SK-N-SH (cell line): ENCODE results near the gene CLSTN2. TPM values are rescaled to one million over a fixed set of nuclear protein-coding genes. Genes with fewer than 3 reads are reported as not detected.

Experiments
- CTCF ChIA-PET: fragments of 300-600, 350-600 bp; formaldehyde crosslinking; extraction: SDS; loops from one replicate; lab custom pipeline; 2021; lab: Yijun Ruan, JAX
- POLR2A ChIA-PET: fragments of 350-600 bp; sonication (Branson Sonifier 250); formaldehyde crosslinking; extraction: SDS; loops from one replicate; lab custom pipeline; 2020; ENCODE audit warnings: antibody characterized with exemption, inconsistent platforms; lab: Yijun Ruan, JAX
- DNase-seq: peaks from one replicate; pipeline ENCODE4 v3.0.0; 2012
- H2AFZ ChIP-seq: fragments of 200-600 bp; sonication (generic); 2 replicates; pipeline ENCODE4 v1.8.1; 2016; ENCODE audit warnings: antibody characterized with exemption, mild to moderate bottlenecking, low read depth
- H3F3A ChIP-seq: fragments of 200-600 bp; sonication (generic); replicated peaks from 2 replicates; pipeline ENCODE3; 2016; ENCODE audit warnings: antibody characterized with exemption, mild to moderate bottlenecking; ENCODE audit not compliant: insufficient read depth
- H3K27ac ChIP-seq, 2 experiments: fragments of 200-500 bp in 1 of 2; fragments of 200-600 bp in 1 of 2; sonication (Bioruptor generic) in 1 of 2; sonication (generic), shearing (Covaris generic) in 1 of 2; 2 replicates each; pipeline versions ENCODE4 v1.5.1 to v1.6.1; 2014 to 2016; ENCODE audit warnings: low read depth in 2 of 2, inconsistent platforms in 1 of 2, low read length in 1 of 2, mild to moderate bottlenecking in 1 of 2, mixed read lengths in 1 of 2
- H3K27me3 ChIP-seq: fragments of 200-600 bp; sonication (generic), shearing (Covaris generic); 2 replicates; pipeline ENCODE4 v1.6.1; 2016; ENCODE audit warnings: mixed run types; ENCODE audit not compliant: insufficient read depth
- H3K36me3 ChIP-seq, 2 experiments: fragments of 200-500 bp in 1 of 2; fragments of 200-600 bp in 1 of 2; sonication (Bioruptor generic) in 1 of 2; sonication (generic) in 1 of 2; replicated peaks in 1 of 2; 2 replicates each; pipeline versions ENCODE3 to v1.5.1; 2014 to 2016; ENCODE audit warnings: low read length in 1 of 2, mild to moderate bottlenecking in 1 of 2; ENCODE audit not compliant: insufficient read depth in 2 of 2, control insufficient read depth in 1 of 2
- H3K4me1 ChIP-seq, 2 experiments: fragments of 200-500 bp in 1 of 2; fragments of 200-600 bp in 1 of 2; sonication (Bioruptor generic) in 1 of 2; sonication (generic), shearing (Covaris generic) in 1 of 2; 2 replicates each; pipeline versions ENCODE4 v1.5.1 to v1.6.1; 2014 to 2016; ENCODE audit warnings: low read depth in 1 of 2, low read length in 1 of 2, mixed run types in 1 of 2; ENCODE audit not compliant: insufficient read depth in 2 of 2, control insufficient read depth in 1 of 2
- H3K4me2 ChIP-seq: fragments of 200-600 bp; sonication (generic), shearing (Covaris generic); 2 replicates; pipeline ENCODE4 v1.6.1; 2017; ENCODE audit warnings: mixed run types
- H3K4me3 ChIP-seq, 2 experiments: fragments of 200-500 bp in 1 of 2; fragments of 200-600 bp in 1 of 2; sonication (Bioruptor generic) in 1 of 2; sonication (generic), shearing (Covaris generic) in 1 of 2; 2 replicates each; pipeline versions ENCODE4 v1.5.1 to v1.8.1; 2014 to 2016; ENCODE audit warnings: low read depth in 2 of 2, inconsistent platforms in 1 of 2, low read length in 1 of 2, mild to moderate bottlenecking in 1 of 2, mixed read lengths in 1 of 2, moderate library complexity in 1 of 2
- H3K79me2 ChIP-seq: fragments of 200-600 bp; sonication (generic); 2 replicates; pipeline ENCODE4 v1.8.1; 2017; ENCODE audit warnings: mild to moderate bottlenecking; ENCODE audit not compliant: insufficient read depth
- H3K9ac ChIP-seq: fragments of 200-600 bp; sonication (generic); 2 replicates; pipeline ENCODE4 v1.6.1; 2017; ENCODE audit warnings: mixed run types
- H3K9me2 ChIP-seq: fragments of 200-600 bp; sonication (generic); 2 replicates; pipeline ENCODE4 v1.6.1; 2017; ENCODE audit warnings: mixed run types
- H3K9me3 ChIP-seq: fragments of 200-600 bp; sonication (generic); 2 replicates; pipeline ENCODE4 v1.6.1; 2017; ENCODE audit warnings: mixed run types, mild to moderate bottlenecking, moderate library complexity
- H4K20me1 ChIP-seq: fragments of 200-600 bp; sonication (generic); 2 replicates; pipeline ENCODE4 v1.6.1; 2017; ENCODE audit warnings: mild to moderate bottlenecking, mixed run types; ENCODE audit not compliant: insufficient read depth
- CHD2 ChIP-seq: fragments of 150-350 bp; IDR thresholded peaks from 2 replicates; pipeline ENCODE4 v1.6.1; 2018; ENCODE audit warnings: low read length; ENCODE audit not compliant: partially characterized antibody
- EP300 ChIP-seq, 2 experiments: IDR thresholded peaks; 2 replicates each; pipeline versions ENCODE4 v1.4.0 to v1.6.1; 2012; ENCODE audit warnings: borderline replicate concordance in 1 of 2, low read depth in 1 of 2, low read length in 1 of 2
- EZH2phosphoT487 ChIP-seq: fragments of 200-600 bp; sonication (generic); IDR thresholded peaks from 2 replicates; pipeline ENCODE4 v1.6.1; 2017; ENCODE audit warnings: low read depth, mixed run types, mild to moderate bottlenecking, antibody characterized with exemption, moderate library complexity, borderline replicate concordance
- FOSL2 ChIP-seq: IDR thresholded peaks from 2 replicates; pipeline ENCODE4 v1.4.0; 2012; ENCODE audit warnings: low read depth, mild to moderate bottlenecking, moderate library complexity, borderline replicate concordance
- GABPA ChIP-seq: IDR thresholded peaks from 2 replicates; pipeline ENCODE4 v1.4.0; 2012; ENCODE audit warnings: low read depth, mild to moderate bottlenecking
- MXI1 ChIP-seq: IDR thresholded peaks from 2 replicates; pipeline ENCODE4 v1.6.1; 2012; ENCODE audit warnings: mild to moderate bottlenecking, low read depth, low read length, improper control_type of control experiment
- NFIC ChIP-seq: IDR thresholded peaks from 2 replicates; pipeline ENCODE4 v1.4.0; 2012; ENCODE audit warnings: borderline replicate concordance
- POLR2AphosphoS5 ChIP-seq: IDR thresholded peaks from 2 replicates; pipeline ENCODE4 v1.6.1; 2012; ENCODE audit warnings: low read depth, low read length
- RCOR1 ChIP-seq: fragments of 150-350 bp; IDR thresholded peaks from 2 replicates; pipeline ENCODE4 v1.6.1; 2017; ENCODE audit warnings: antibody characterized with exemption, low read length
- SIN3A ChIP-seq: IDR thresholded peaks from 2 replicates; pipeline ENCODE4 v1.6.1; 2012; ENCODE audit warnings: low read depth, mild to moderate bottlenecking, low read length, moderate library complexity, borderline replicate concordance
- TAF1 ChIP-seq: IDR thresholded peaks from 2 replicates; pipeline ENCODE4 v1.6.1; 2012; ENCODE audit warnings: low read depth, mild to moderate bottlenecking, low read length, moderate library complexity, borderline replicate concordance
- WGBS: methylation state at CpG from one replicate; pipeline ENCODE4 v1.1.6; 2017; ENCODE audit warnings: low lambda C conversion rate; 5-methylcytosine and 5-hydroxymethylcytosine counted together
- polyA plus RNA-seq, 3 experiments: library from polyadenylated mRNA; depleted of rRNA; stranded (reverse); fragments of >200 nt; gene quantifications; 2 replicates each; pipeline ENCODE4 v1.2.3, GENCODE V29; 2012
- TF ChIP-seq, protein P1 (sequence below): IDR thresholded peaks from 2 replicates; pipeline ENCODE4 v1.6.1; 2012; ENCODE audit warnings: mild to moderate bottlenecking, low read depth, low read length, moderate library complexity

Gene CLSTN2
- polyA plus RNA-seq, 1 of the 3 experiments (the other 2 are of a cell fraction), result 0.02 TPM

DNA sequence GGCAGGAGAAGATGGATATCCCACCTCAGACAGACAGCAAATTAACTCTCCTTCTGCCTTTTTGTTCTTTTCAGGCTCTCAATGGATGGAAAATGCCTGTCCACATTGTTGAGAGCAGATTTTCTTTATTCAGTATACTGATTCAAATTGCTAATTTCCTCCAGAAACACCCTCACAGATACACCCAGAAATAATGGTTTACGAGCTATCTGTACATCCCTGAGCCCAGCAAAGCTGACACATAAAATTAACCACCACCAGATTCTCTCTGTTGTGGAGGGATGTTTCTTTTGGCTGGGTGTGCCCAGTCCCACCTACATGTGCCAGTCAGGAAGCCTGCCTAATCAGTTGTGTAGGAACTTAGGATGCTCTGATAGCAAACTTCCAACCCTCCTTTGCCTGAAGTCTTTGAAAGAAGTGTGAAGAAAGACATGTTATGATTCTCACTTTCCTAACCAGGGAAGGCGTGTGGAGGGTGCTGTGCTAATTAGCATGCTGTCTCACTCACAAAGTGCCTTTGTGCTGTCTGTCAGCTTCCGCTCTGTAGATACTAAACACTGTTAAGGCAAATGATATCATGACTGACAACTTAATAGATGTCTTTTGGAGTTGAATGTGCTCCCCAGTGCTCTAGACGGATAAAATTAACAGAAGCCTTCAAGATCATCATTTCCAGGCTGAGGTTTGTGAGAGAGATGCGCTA, 208.5 kb downstream of the CLSTN2 start (continued):
- TF ChIP-seq SIN3A, result no peak
- TF ChIP-seq, all 33 proteins: peak for 0

DNA sequence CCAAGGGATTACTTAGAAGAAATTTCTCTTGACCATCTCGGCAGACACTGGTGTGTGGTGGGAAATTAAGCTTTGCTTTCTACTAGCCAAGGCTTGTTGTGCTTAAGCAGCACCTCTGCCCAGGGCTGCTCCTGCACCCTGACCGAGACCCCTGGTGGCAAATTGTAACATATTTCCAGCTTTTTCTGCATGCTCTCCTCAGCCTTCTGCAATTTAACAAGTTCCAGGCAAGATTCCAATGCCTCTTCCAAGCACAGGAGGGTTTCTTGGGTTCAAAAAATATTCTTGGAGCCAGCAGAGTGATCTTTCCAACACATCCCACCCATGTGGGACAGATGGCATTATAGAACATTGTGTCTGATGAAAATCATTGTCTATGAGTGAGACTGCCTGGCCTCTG, 210.5 kb downstream of the CLSTN2 start:
- CTCF ChIA-PET, result interaction anchor here (0.7 to 1.4 kb wide), 5 partner anchors 8 to 208 kb away, joined by 3 to 6 read pairs (median 4); no protein-coding TSS in a partner anchor
- Histone ChIP-seq H3K4me3 (no peak overlapping the region), H3K79me2 (no peaks in the 10 kb centered on the region), H3K9me2 (no peaks in the 10 kb centered on the region), H3K27ac (no peak overlapping the region), H3F3A (no peaks in the 10 kb centered on the region), H3K9ac (no peak overlapping the region), H4K20me1 (no peaks in the 10 kb centered on the region), H3K9me3 (no peaks in the 10 kb centered on the region), H3K36me3 (no peaks in the 10 kb centered on the region), H2AFZ (no peak overlapping the region), H3K4me1 (peaks cover 0 to 5% of the 10 kb centered on the region in 2 experiments; a peak in 1 of 4 replicates), H3K4me2 (no peak overlapping the region), H3K27me3 (no peaks in the 10 kb centered on the region)
- TF ChIP-seq NFIC (no peak), GABPA (no peak), CHD2 (no peak), POLR2AphosphoS5 (no peak), EZH2phosphoT487 (no peak), MXI1 (no peak), TAF1 (no peak), SIN3A (no peak), FOSL2 (no peak), EP300 (IDR thresholded peaks at IDR 0.05; ENCODE audit: borderline replicate concordance in 1 of 2, low read depth in 1 of 2, low read length in 1 of 2) (no peak), RCOR1 (no peak)
- TF ChIP-seq, protein P1, sequence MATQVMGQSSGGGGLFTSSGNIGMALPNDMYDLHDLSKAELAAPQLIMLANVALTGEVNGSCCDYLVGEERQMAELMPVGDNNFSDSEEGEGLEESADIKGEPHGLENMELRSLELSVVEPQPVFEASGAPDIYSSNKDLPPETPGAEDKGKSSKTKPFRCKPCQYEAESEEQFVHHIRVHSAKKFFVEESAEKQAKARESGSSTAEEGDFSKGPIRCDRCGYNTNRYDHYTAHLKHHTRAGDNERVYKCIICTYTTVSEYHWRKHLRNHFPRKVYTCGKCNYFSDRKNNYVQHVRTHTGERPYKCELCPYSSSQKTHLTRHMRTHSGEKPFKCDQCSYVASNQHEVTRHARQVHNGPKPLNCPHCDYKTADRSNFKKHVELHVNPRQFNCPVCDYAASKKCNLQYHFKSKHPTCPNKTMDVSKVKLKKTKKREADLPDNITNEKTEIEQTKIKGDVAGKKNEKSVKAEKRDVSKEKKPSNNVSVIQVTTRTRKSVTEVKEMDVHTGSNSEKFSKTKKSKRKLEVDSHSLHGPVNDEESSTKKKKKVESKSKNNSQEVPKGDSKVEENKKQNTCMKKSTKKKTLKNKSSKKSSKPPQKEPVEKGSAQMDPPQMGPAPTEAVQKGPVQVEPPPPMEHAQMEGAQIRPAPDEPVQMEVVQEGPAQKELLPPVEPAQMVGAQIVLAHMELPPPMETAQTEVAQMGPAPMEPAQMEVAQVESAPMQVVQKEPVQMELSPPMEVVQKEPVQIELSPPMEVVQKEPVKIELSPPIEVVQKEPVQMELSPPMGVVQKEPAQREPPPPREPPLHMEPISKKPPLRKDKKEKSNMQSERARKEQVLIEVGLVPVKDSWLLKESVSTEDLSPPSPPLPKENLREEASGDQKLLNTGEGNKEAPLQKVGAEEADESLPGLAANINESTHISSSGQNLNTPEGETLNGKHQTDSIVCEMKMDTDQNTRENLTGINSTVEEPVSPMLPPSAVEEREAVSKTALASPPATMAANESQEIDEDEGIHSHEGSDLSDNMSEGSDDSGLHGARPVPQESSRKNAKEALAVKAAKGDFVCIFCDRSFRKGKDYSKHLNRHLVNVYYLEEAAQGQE, result no peak
- POLR2A ChIA-PET, result no interaction called here
- 17% methylated on average over 2 of the region's 2 CpGs for WGBS
- no peak for DNase-seq
